Neural progenitor cell (in vitro differentiated cells): Measurements from ENCODE around the gene KY. TPM values are rescaled to one million over a fixed set of nuclear protein-coding genes. Genes with fewer than 3 reads are reported as not detected.

Source experiments
- DNase-seq: peaks from one replicate; pipeline ENCODE4 v3.0.0-alpha.2; 2016; ENCODE audit warnings: low spot score
- H2AFZ ChIP-seq: fragments of 200-600 bp; sonication (generic); replicated peaks from 2 replicates; pipeline ENCODE4 v1.6.1; 2016; ENCODE audit warnings: antibody characterized with exemption
- H3F3A ChIP-seq: fragments of 200-600 bp; sonication (generic); 2 replicates; pipeline ENCODE4 v1.6.1; 2016; ENCODE audit warnings: antibody characterized with exemption, low read depth
- H3K27ac ChIP-seq: fragments of 200-600 bp; sonication (generic); 2 replicates; pipeline ENCODE4 v1.5.1; 2016; ENCODE audit warnings: mild to moderate bottlenecking
- H3K27me3 ChIP-seq: fragments of 200-600 bp; sonication (generic); 2 replicates; pipeline ENCODE4 v1.6.1; 2016; ENCODE audit warnings: mild to moderate bottlenecking, moderate library complexity
- H3K36me3 ChIP-seq: fragments of 200-600 bp; sonication (generic); 2 replicates; pipeline ENCODE4 v1.5.1; 2016
- H3K4me1 ChIP-seq: fragments of 200-600 bp; sonication (generic); 2 replicates; pipeline ENCODE4 v1.6.1; 2016; ENCODE audit warnings: mixed run types
- H3K4me2 ChIP-seq: fragments of 200-600 bp; sonication (generic); 2 replicates; pipeline ENCODE4 v1.6.1; 2016
- H3K4me3 ChIP-seq: fragments of 200-600 bp; sonication (generic); 2 replicates; pipeline ENCODE4 v1.5.1; 2016
- H3K79me2 ChIP-seq: fragments of 200-600 bp; sonication (generic); 2 replicates; pipeline ENCODE4 v1.6.1; 2016; ENCODE audit warnings: low read depth
- H3K9ac ChIP-seq: fragments of 200-600 bp; sonication (generic); 2 replicates; pipeline ENCODE4 v1.6.1; 2016
- H3K9me3 ChIP-seq: fragments of 200-600 bp; sonication (generic); 2 replicates; pipeline ENCODE4 v1.5.1; 2016; ENCODE audit warnings: low read depth
- H4K20me1 ChIP-seq: fragments of 200-600 bp; sonication (generic); 2 replicates; pipeline ENCODE4 v1.6.1; 2016; ENCODE audit warnings: low read depth
- H3K27ac Mint-ChIP-seq: 3 replicates; pipeline ENCODE4 v1.8.0; 2021; ENCODE audit warnings: mixed read lengths
- H3K27me3 Mint-ChIP-seq: 2 replicates; pipeline ENCODE4 v1.8.0; 2022; ENCODE audit warnings: low read depth, mild to moderate bottlenecking, inconsistent platforms, moderate library complexity, mixed read lengths; ENCODE audit not compliant: insufficient read depth
- H3K36me3 Mint-ChIP-seq: 3 replicates; pipeline ENCODE4 v1.8.0; 2021; ENCODE audit warnings: mixed read lengths
- H3K4me1 Mint-ChIP-seq: 3 replicates; pipeline ENCODE4 v1.8.0; 2021; ENCODE audit warnings: mixed read lengths
- H3K4me3 Mint-ChIP-seq: 3 replicates; pipeline ENCODE4 v1.8.0; 2021; ENCODE audit warnings: mild to moderate bottlenecking, moderate library complexity, mixed read lengths
- H3K9me3 Mint-ChIP-seq: 3 replicates; pipeline ENCODE4 v1.8.0; 2020; ENCODE audit warnings: mixed read lengths
- CTCF ChIP-seq: fragments of 200-600 bp; sonication (generic); IDR thresholded peaks from 2 replicates; pipeline ENCODE4 v1.5.1; 2017; ENCODE audit warnings: antibody characterized with exemption, mild to moderate bottlenecking
- EZH2 ChIP-seq: fragments of 200-600 bp; sonication (generic); IDR thresholded peaks from 2 replicates; pipeline ENCODE4 v1.6.1; 2017; ENCODE audit warnings: antibody characterized with exemption, mild to moderate bottlenecking, moderate library complexity
- EZH2phosphoT487 ChIP-seq: fragments of 200-600 bp; sonication (generic); IDR thresholded peaks from 2 replicates; pipeline ENCODE4 v1.6.1; 2017; ENCODE audit warnings: antibody characterized with exemption
- total RNA-seq: library from RNA; depleted of rRNA; stranded (reverse); fragments of >200 nt; gene quantifications from 2 replicates; pipeline ENCODE4 v1.2.3, GENCODE V29; 2015; ENCODE audit warnings: low replicate concordance

Gene KY
- total RNA-seq, 1 donor from 2014 or later, result not detected

GRCh38 chr3:134690226-134690625 is 39.4 kb upstream of the KY start:
- H3K79me2 ChIP-seq, result no peaks in the 10 kb centered on the region
- no peak overlapping the region for H3K27ac ChIP-seq
- peaks cover 15% of the 10 kb centered on the region for H3K4me1 Mint-ChIP-seq
- no peaks in the 10 kb centered on the region for H4K20me1 ChIP-seq
- no peak for TF ChIP-seq CTCF
- no peaks in the 10 kb centered on the region for H3K9me3 Mint-ChIP-seq
- H3K27ac Mint-ChIP-seq, result no peak overlapping the region
- H3K9me3 ChIP-seq, result no peaks in the 10 kb centered on the region
- peaks cover 18% of the 10 kb centered on the region for H3K4me1 ChIP-seq
- no peak overlapping the region for H3K9ac ChIP-seq
- peaks cover 14% of the 10 kb centered on the region for H3F3A ChIP-seq
- H3K4me2 ChIP-seq, result no peak overlapping the region
- no peak overlapping the region for H2AFZ ChIP-seq
- no peak for DNase-seq
- H3K4me3 ChIP-seq, result no peak overlapping the region
- no peaks in the 10 kb centered on the region for H3K36me3 Mint-ChIP-seq
- no peaks in the 10 kb centered on the region for H3K36me3 ChIP-seq
- H3K27me3 ChIP-seq, result peaks cover 24% of the 10 kb centered on the region
- peaks cover 3% of the 10 kb centered on the region for H3K27me3 Mint-ChIP-seq
- no peak overlapping the region for H3K4me3 Mint-ChIP-seq

GRCh38 chr3:134687642-134688041 is 36.8 kb upstream of the KY start:
- Histone ChIP-seq H3K4me3 (no peak overlapping the region), H3K79me2 (no peaks in the 10 kb centered on the region), H3F3A (no peaks in the 10 kb centered on the region), H3K27ac (no peak overlapping the region), H2AFZ (no peak overlapping the region), H3K36me3 (no peaks in the 10 kb centered on the region), H3K4me2 (no peak overlapping the region), H4K20me1 (no peaks in the 10 kb centered on the region), H3K9ac (no peak overlapping the region), H3K9me3 (no peaks in the 10 kb centered on the region), H3K4me1 (no peaks in the 10 kb centered on the region), H3K27me3 (peaks cover 20% of the 10 kb centered on the region)
- Mint-ChIP-seq H3K4me1 (no peaks in the 10 kb centered on the region), H3K27ac (no peak overlapping the region), H3K27me3 (no peaks in the 10 kb centered on the region), H3K36me3 (no peaks in the 10 kb centered on the region), H3K9me3 (no peaks in the 10 kb centered on the region), H3K4me3 (no peak overlapping the region)
- DNase-seq, result no peak
- TF ChIP-seq CTCF, result no peak
- no peak for TF ChIP-seq EZH2
- no peak for TF ChIP-seq EZH2phosphoT487

DNA sequence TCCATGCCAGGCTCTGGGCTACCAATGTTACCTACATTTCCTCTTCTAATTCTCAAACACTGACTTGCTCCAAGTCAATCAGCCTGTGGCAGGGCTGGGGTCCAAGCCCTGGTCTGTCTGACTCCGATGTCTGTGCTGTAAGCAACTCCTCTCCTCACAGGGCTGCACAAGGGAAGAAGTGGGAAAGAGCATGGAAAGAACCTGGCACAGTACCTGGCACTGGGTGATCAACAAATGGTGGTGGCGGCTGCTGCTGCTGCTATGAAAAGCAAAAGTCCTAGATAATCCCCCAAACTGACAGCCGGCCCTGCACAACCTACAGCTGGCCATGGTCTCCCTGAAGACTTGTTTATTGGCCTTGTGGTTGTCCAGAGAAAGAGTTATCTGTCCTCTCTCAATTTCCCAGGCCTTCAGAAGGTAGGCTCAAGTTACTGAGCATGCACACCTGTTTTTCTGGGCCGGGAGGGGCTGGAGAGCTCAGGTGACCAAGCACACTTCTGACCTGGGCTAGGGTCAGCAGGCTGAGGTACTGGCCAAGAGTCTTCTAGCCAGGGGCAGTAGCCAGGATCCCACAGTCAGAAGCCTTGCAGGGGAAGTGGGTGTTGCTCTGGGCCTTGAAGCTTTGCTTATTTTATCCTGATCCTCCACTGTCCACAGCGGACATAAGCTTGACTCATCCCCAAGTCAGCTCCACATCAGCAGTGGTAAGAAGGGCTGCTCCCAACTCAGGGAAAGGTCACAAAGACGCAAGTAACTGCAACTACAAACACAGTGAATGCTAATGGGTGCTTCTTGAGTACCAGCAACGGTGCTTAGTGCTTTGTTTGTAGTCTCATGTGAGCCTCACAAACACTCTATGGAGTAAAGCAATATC is 35.3 kb upstream of the KY start:
- Mint-ChIP-seq H3K4me1 (no peaks in the 10 kb centered on the region), H3K9me3 (no peaks in the 10 kb centered on the region), H3K27ac (no peak overlapping the region), H3K36me3 (no peaks in the 10 kb centered on the region), H3K4me3 (no peak overlapping the region), H3K27me3 (no peaks in the 10 kb centered on the region)
- no peaks in the 10 kb centered on the region for H3K36me3 ChIP-seq
- DNase-seq, result no peak
- H3K4me3 ChIP-seq, result no peak overlapping the region
- H2AFZ ChIP-seq, result no peak overlapping the region
- H3K9me3 ChIP-seq, result no peaks in the 10 kb centered on the region
- TF ChIP-seq EZH2phosphoT487 (no peak), EZH2 (no peak), CTCF (no peak)
- no peak overlapping the region for H3K4me2 ChIP-seq
- no peak overlapping the region for H3K9ac ChIP-seq
- H3K4me1 ChIP-seq, result no peaks in the 10 kb centered on the region
- H4K20me1 ChIP-seq, result no peaks in the 10 kb centered on the region
- H3K27me3 ChIP-seq, result peaks cover 20% of the 10 kb centered on the region
- H3K79me2 ChIP-seq, result no peaks in the 10 kb centered on the region
- no peak overlapping the region for H3K27ac ChIP-seq
- no peaks in the 10 kb centered on the region for H3F3A ChIP-seq
